ENCODE results near the gene QSER1. TPM values are rescaled to one million over a fixed set of nuclear protein-coding genes. Genes with fewer than 3 reads are reported as not detected.

Gene QSER1
- total and polyA plus RNA-seq, 2 donors (not counting 1 experiment from before 2014, with no cell fraction given): 9.6 to 17.2 TPM

DNA sequence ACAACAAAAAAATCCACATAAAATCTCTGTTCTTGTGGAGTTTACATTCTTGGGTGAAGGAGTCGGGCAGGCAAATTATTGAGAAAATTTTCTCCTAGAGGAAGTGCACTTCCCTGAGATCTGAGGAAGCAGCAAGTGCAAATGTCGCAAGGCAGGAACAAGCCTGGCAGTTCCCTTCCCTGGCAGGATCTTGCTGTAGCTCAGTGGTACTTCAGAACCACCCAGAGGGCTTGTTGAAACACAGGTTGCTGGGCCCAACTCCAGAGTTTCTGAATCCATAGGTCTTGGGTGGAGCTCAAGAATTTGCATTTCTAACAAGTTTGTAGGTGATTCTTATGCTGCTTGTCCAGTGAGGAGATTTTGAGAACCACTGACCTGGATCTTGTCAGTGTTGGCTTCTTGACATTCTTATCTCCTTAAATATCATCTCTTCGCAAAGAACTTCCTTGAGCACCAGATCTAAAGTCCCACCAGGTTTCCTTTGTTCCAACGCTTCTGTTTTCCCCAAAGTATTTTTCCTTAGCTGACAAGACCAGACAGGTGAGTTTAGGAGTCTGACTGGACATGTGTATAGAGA, 9.6 kb downstream of the QSER1 start:
- no peak for DNase-seq (ENCODE audit: low read depth in 2 of 2)
- Histone ChIP-seq H4K20me1 (ENCODE audit: control insufficient read depth, extremely low read depth, insufficient read depth, low read length) (peaks cover 3% of the 10 kb centered on the region), H3K27me3 (ENCODE audit: control insufficient read depth, insufficient read depth, low read length) (no peaks in the 10 kb centered on the region), H3K27ac (ENCODE audit: insufficient read depth, low read length) (no peak overlapping the region), H3K4me1 (ENCODE audit: control insufficient read depth, extremely low read depth, insufficient read depth, low read length) (no peaks in the 10 kb centered on the region), H3K36me3 (ENCODE audit: control insufficient read depth, insufficient read depth, low read length) (peaks cover 1% of the 10 kb centered on the region), H3K4me2 (ENCODE audit: extremely low read depth, insufficient read depth, low read length) (no peak overlapping the region), H3K9me3 (ENCODE audit: control insufficient read depth, insufficient read depth, low read depth, low read length) (no peaks in the 10 kb centered on the region), H3K9ac (ENCODE audit: insufficient read depth, low read length) (no peak overlapping the region), H2AFZ (ENCODE audit: low read length) (no peak overlapping the region), H3K79me2 (ENCODE audit: control insufficient read depth, insufficient read depth, low read length) (peaks cover 53% of the 10 kb centered on the region), H3K4me3 (replicated peaks in 1 of 4; ENCODE audit: control extremely low read depth in 1 of 4, insufficient read depth in 1 of 4, low read depth in 3 of 4, low read length in 4 of 4) (no peak overlapping the region)
- TF ChIP-seq EZH2 (IDR thresholded peaks at IDR 0.05; ENCODE audit: low read length, missing control alignments): no peak
- TF ChIP-seq, protein P1, sequence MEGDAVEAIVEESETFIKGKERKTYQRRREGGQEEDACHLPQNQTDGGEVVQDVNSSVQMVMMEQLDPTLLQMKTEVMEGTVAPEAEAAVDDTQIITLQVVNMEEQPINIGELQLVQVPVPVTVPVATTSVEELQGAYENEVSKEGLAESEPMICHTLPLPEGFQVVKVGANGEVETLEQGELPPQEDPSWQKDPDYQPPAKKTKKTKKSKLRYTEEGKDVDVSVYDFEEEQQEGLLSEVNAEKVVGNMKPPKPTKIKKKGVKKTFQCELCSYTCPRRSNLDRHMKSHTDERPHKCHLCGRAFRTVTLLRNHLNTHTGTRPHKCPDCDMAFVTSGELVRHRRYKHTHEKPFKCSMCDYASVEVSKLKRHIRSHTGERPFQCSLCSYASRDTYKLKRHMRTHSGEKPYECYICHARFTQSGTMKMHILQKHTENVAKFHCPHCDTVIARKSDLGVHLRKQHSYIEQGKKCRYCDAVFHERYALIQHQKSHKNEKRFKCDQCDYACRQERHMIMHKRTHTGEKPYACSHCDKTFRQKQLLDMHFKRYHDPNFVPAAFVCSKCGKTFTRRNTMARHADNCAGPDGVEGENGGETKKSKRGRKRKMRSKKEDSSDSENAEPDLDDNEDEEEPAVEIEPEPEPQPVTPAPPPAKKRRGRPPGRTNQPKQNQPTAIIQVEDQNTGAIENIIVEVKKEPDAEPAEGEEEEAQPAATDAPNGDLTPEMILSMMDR (conservative IDR thresholded peaks at IDR 0.05 in 1 of 2, IDR thresholded peaks at IDR 0.05 in 1 of 2; ENCODE audit: low read depth in 1 of 2, low read length in 2 of 2): no peak

DNA sequence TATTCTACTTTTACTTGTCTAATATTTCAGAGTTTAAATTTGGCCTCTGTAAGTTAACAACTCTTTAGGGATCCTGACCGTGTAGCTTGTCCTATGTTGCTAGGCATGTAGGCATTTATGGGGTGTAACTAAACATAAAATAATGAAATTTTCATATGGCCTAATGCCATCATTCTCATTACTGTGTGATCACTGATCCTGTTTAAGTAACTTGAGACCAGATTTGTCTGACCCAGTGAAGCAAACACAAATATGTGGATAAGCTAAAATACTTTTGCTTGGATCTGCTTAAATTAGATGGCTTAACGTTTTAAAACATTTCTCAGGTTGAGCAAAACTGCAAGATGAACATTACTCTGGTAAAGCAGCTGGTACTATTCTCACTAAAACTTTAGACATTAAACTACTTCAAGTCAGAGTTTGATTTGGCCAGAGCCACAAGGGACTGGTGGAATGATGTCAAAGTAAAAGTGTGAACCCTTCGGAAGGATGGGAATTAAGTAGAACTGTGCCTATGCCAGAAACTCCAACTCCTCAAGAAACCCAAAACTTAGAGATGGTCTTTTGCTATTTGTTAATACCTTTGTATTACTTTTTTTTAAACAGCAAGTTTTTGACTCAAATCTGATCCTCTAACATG, 12.5 kb downstream of the QSER1 start:
- H3K4me3 ChIP-seq (replicated peaks in 1 of 4; ENCODE audit: control extremely low read depth in 1 of 4, insufficient read depth in 1 of 4, low read depth in 3 of 4, low read length in 4 of 4): no peak overlapping the region
- H3K9me3 ChIP-seq (ENCODE audit: control insufficient read depth, insufficient read depth, low read depth, low read length): no peaks in the 10 kb centered on the region
- H3K36me3 ChIP-seq (ENCODE audit: control insufficient read depth, insufficient read depth, low read length): no peaks in the 10 kb centered on the region
- no peaks in the 10 kb centered on the region for H3K27me3 ChIP-seq (ENCODE audit: control insufficient read depth, insufficient read depth, low read length)
- peak; percentile 44 to 53 for DNase-seq (ENCODE audit: low read depth in 2 of 2)
- H2AFZ ChIP-seq (ENCODE audit: low read length): no peak overlapping the region
- H4K20me1 ChIP-seq (ENCODE audit: control insufficient read depth, extremely low read depth, insufficient read depth, low read length): peaks cover 3% of the 10 kb centered on the region
- H3K4me2 ChIP-seq (ENCODE audit: extremely low read depth, insufficient read depth, low read length): no peak overlapping the region
- H3K9ac ChIP-seq (ENCODE audit: insufficient read depth, low read length): no peak overlapping the region
- no peak overlapping the region for H3K27ac ChIP-seq (ENCODE audit: insufficient read depth, low read length)
- H3K79me2 ChIP-seq (ENCODE audit: control insufficient read depth, insufficient read depth, low read length): peaks cover 43% of the 10 kb centered on the region
- H3K4me1 ChIP-seq (ENCODE audit: control insufficient read depth, extremely low read depth, insufficient read depth, low read length): no peaks in the 10 kb centered on the region
- TF ChIP-seq, protein P1 (conservative IDR thresholded peaks at IDR 0.05 in 1 of 2, IDR thresholded peaks at IDR 0.05 in 1 of 2; ENCODE audit: low read depth in 1 of 2, low read length in 2 of 2): no peak
- no peak for TF ChIP-seq EZH2 (IDR thresholded peaks at IDR 0.05; ENCODE audit: low read length, missing control alignments)

DNA sequence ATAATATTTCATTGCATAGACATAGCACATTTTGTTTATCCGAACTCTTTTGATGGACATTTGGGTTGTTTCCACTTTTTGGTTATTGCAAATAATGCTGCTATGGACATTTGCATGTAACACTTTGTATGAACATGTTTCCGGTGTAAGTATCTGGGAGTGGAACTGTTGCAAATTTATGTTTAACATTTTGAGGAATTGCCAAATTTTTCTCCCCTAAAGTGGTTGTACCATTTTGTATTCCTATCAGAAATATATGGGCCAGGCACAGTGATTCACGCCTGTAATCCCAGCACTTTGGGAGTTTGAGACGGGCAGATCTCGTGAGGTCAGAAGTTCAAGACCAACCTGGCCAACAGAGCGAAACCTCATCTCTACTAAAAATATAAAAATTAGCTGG, 16.0 kb downstream of the QSER1 start:
- H3K36me3 ChIP-seq (ENCODE audit: control insufficient read depth, insufficient read depth, low read length): no peaks in the 10 kb centered on the region
- no peaks in the 10 kb centered on the region for H3K4me1 ChIP-seq (ENCODE audit: control insufficient read depth, extremely low read depth, insufficient read depth, low read length)
- DNase-seq (ENCODE audit: low read depth in 2 of 2): no peak
- no peaks in the 10 kb centered on the region for H3K9me3 ChIP-seq (ENCODE audit: control insufficient read depth, insufficient read depth, low read depth, low read length)
- H3K4me3 ChIP-seq (replicated peaks in 1 of 4; ENCODE audit: control extremely low read depth in 1 of 4, insufficient read depth in 1 of 4, low read depth in 3 of 4, low read length in 4 of 4): no peak overlapping the region
- no peak overlapping the region for H3K27ac ChIP-seq (ENCODE audit: insufficient read depth, low read length)
- no peak overlapping the region for H3K9ac ChIP-seq (ENCODE audit: insufficient read depth, low read length)
- no peak for TF ChIP-seq EZH2 (IDR thresholded peaks at IDR 0.05; ENCODE audit: low read length, missing control alignments)
- TF ChIP-seq, protein P1 (conservative IDR thresholded peaks at IDR 0.05 in 1 of 2, IDR thresholded peaks at IDR 0.05 in 1 of 2; ENCODE audit: low read depth in 1 of 2, low read length in 2 of 2): no peak
- H4K20me1 ChIP-seq (ENCODE audit: control insufficient read depth, extremely low read depth, insufficient read depth, low read length): peaks cover 3% of the 10 kb centered on the region
- H3K79me2 ChIP-seq (ENCODE audit: control insufficient read depth, insufficient read depth, low read length): peaks cover 32% of the 10 kb centered on the region
- no peaks in the 10 kb centered on the region for H3K27me3 ChIP-seq (ENCODE audit: control insufficient read depth, insufficient read depth, low read length)
- no peak overlapping the region for H3K4me2 ChIP-seq (ENCODE audit: extremely low read depth, insufficient read depth, low read length)
- no peak overlapping the region for H2AFZ ChIP-seq (ENCODE audit: low read length)
